Measurements from ENCODE around the gene PUM2. TPM values are rescaled to one million over a fixed set of nuclear protein-coding genes. Genes with fewer than 3 reads are reported as not detected.

Gene PUM2
- total RNA-seq, 1 donor from 2014 or later: 55.0 TPM

DNA sequence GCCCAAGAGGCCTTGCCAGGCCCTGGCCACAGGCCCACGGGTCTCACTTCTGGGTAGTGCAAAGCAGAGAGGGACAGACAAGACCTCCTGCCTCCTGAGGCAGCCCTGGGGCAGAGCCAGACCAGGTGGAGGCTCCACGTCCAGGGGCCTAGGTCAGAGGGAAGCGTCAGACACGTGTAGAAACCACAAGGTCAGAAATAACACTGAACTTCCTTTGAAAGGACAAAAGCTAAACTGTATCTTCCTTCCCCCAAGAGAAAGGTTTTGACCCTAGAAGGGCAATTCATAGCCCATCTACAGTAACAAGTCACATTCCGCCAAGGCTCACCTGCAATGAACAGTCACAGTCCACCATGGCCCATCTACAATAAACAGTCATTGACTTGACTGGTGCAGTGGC, 143.6 kb downstream of the PUM2 start:
- DNase-seq (ENCODE audit: extremely low read depth, low read depth, low spot score): no peak

DNA sequence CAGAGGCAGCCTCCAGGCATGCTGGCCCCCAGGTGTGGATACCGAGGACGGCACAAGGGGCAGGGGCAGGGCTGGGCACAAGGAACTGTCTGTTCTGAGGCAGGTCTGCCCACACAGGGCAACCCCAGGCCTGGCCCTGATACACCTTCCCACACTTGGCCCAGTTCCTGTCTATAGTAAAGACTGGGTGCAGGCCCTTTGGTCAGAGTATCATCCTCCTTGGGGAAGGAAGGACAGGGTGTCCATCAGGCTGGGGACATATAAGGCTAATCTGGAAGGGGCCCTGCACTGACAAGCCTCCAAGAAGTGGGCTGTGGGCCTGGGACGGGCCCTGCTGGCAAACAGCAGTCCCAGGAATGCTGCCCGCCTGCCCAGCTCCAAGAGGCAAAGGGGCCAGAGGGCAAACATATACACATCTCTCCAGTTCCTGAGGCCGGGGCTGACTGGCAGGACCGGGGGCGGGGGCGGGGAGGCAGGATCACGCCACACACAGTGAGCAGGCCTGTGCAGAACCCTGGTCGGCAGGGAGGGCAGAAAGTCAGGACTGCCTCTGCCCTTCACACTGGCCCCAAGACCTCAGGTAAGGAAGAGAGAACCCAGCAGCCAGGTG, 144.6 kb downstream of the PUM2 start:
- no peak for DNase-seq (ENCODE audit: extremely low read depth, low read depth, low spot score)

DNA sequence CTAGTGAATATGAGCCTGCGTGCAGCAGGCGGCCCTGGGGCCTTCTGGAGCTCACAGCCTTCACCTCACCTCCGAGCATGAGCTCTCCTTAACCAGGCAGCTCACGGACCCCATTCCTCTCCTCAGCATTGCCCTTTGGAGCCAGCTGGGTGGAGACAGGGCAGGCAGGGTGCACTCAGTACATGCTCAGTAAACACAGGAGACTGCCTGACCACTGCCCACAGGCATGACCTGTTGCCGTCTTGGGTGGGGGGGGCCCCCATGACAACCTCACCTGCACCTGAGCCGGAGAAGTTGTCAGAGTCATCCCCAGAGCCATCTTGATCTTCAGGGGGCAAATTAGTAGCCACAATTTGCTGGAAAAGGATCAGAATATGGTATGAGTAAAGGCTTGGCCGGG, 145.6 kb downstream of the PUM2 start:
- no peak for DNase-seq (ENCODE audit: extremely low read depth, low read depth, low spot score)

- DNase-seq (ENCODE audit: extremely low read depth, low read depth, low spot score): no peak
These were observed 147.0 kb downstream of the PUM2 start for GRCh38 chr2:20203521-20204225.

GRCh38 chr2:20203072-20203471, 147.6 kb downstream of the PUM2 start:
- no peak for DNase-seq (ENCODE audit: extremely low read depth, low read depth, low spot score)

DNA sequence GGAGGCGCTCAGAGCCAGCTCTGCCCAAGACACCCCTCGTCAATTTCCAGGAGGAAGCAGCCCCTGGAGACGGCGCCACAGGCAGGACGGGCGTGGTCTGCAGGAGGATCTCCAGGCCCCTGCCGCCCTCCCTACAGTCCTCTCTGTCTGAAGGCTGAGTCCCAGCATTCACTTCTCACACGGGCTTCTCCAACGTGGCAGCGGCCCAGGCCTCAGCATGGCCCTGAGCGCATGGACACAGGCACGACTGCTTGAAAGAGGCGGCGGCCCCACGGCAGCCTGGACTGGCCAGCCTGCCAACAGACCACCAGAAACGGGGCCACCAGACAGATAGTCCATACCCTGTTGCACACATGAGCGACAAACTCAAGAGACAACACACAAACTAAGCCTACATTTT, 149.0 kb downstream of the PUM2 start:
- no peak for DNase-seq (ENCODE audit: extremely low read depth, low read depth, low spot score)

- DNase-seq (ENCODE audit: extremely low read depth, low read depth, low spot score): no peak
These were observed 149.7 kb downstream of the PUM2 start for GRCh38 chr2:20200697-20201555.

DNA sequence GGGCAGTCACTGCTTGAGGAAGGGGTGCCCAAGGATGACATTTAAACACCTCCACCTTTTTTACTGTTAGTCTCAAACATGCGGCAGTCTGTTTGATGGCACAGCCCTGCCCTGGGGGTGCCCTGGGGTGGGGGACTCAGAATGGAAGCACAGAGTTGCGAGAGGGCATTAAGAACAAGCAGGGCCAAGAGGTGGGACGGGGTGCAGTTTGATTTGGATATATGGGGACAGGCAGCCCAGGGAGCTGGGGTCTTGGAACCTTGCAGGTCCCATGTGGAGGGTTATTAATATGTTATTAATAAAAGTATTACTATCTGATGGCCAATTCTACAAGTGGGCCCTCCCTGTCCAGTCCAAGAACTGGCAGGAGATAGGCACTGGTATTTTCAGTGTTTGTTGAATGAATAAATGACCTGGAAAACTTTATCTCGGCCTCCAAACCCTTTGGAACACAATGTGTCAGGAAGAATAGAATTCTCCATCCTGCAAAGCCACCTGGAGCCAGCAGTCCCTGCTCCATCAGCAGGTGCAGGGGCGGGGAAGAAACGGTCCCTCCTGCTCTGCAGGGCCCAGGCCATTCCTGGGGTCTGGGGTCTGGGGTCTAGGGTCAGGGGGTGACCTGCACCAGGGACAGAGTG, 150.9 kb downstream of the PUM2 start:
- no peak for DNase-seq (ENCODE audit: extremely low read depth, low read depth, low spot score)

- no peak for DNase-seq (ENCODE audit: extremely low read depth, low read depth, low spot score)
These were observed 151.6 kb downstream of the PUM2 start for GRCh38 chr2:20198796-20199632.

Other genes with a start within 250 kb of the PUM2 start
- 7.4 and 17.5 TPM in 2 replicates for gene SDC1, start 125.7 kb downstream of the PUM2 start, total RNA-seq
- 360 and 1,321 TPM in 2 replicates for gene RHOB, start 96.2 kb upstream of the PUM2 start, total RNA-seq

All from glomerular endothelial cell (primary cell).